ENCODE measurements around the gene TMEM18.

The TMEM18 gene

DNA sequence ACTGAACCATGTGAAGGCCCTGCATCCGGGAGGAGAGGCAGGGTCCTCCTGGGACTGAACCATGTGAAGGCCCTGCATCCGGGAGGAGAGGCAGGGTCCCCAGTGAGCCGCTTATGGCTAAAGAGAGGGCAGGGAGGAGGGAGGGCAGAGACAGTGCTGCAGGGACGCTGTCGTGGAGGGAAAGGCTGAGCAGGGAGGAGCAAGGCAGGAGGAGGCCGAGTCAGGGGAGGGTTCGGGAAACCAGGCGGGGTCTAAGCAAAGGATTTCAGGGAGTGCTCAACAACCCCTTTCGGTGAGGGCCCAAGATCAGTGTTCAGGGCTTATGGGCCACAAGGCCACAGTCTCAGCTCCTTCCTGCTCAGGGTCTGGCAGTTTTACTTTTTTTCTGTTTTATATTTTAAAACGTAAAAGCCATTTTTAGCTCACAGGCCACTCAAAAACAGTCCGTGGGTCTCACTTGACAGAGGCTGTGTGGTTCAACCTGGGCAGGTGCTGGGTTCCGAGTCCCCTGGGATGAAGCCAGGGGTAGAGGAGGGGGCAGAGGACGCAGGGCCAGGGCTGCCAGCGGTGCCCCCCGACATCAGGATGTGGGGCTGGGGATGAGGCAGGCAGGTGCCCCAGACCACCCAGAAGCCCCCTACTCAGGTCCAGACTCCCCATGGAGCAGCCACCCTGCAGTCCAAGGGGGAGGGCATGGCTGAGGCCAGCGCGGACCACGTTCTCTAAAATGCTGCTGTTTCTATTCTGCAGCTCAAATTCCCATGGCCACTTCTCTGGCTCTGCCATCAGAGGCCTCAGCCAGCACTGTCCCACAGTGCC lies 5.2 kb downstream of the TMEM18 start:
- Histone ChIP-seq H3K27ac (ENCODE audit: low read depth, low read length) (no peak overlapping the region), H3K4me1 (ENCODE audit: control insufficient read depth, insufficient read depth, low read length) (peaks cover 23% of the 10 kb centered on the region)

DNA sequence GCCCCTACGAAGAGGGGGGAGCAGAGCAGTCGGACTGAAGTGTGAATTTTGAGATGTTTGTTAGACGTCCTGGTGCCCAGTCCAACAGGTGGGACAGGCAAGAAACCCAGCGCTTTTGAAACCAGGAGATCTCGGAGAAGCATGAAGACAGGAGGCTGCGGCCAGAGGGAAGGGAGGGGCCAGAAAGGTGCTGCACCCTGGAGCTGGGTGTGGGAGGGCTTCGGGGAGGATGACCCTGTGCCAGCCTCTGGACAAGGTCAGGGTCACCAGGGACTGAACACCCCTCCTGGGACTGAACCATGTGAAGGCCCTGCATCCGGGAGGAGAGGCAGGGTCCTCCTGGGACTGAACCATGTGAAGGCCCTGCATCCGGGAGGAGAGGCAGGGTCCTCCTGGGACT lies 6.1 kb downstream of the TMEM18 start:
- no peak overlapping the region for H3K9ac ChIP-seq (ENCODE audit: low read length)
- no peaks in the 10 kb centered on the region for H3K27me3 ChIP-seq (ENCODE audit: control insufficient read depth, insufficient read depth, low read length)
- H3K4me1 ChIP-seq (ENCODE audit: control insufficient read depth, insufficient read depth, low read length) = peaks cover 23% of the 10 kb centered on the region
- H3K9me3 ChIP-seq (ENCODE audit: control insufficient read depth, insufficient read depth, low read depth, low read length) = peaks cover 7% of the 10 kb centered on the region
- H3K4me3 ChIP-seq (ENCODE audit: low read depth, low read length) = no peak overlapping the region
- no peak overlapping the region for H3K27ac ChIP-seq (ENCODE audit: low read depth, low read length)
- peaks cover 72% of the 10 kb centered on the region for H3K36me3 ChIP-seq (ENCODE audit: control insufficient read depth, insufficient read depth, low read length)

More for the DNA sequence above, 5.2 kb downstream of the TMEM18 start:
- no peak overlapping the region for H3K9ac ChIP-seq (ENCODE audit: low read length)
- no peak overlapping the region for H3K4me3 ChIP-seq (ENCODE audit: low read depth, low read length)
- H3K36me3 ChIP-seq (ENCODE audit: control insufficient read depth, insufficient read depth, low read length) = peaks cover 63% of the 10 kb centered on the region
- H3K27me3 ChIP-seq (ENCODE audit: control insufficient read depth, insufficient read depth, low read length) = no peaks in the 10 kb centered on the region
- H3K9me3 ChIP-seq (ENCODE audit: control insufficient read depth, insufficient read depth, low read depth, low read length) = no peaks in the 10 kb centered on the region

DNA sequence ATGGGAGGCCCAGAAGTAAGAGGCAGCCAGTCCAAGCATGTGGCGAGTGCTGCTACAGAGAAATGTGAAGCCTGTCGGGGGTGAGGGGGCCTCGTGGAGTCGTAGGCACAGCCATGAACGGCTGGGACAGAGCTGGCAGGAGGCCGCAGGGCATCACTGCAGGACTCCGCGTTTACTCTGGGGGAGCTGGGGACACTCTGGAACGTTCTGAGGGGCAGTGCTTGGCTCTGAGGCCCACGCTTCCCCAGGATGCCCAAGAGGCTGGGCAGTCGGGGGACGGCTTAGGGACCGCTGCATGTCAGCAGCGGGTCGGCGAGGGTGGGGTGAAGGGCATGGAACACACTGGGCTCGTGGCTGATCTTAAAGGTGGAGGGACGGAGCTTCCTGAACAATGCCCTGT lies 6.6 kb downstream of the TMEM18 start:
- H3K9ac ChIP-seq (ENCODE audit: low read length) = no peak overlapping the region
- no peak overlapping the region for H3K4me3 ChIP-seq (ENCODE audit: low read depth, low read length)
- H3K27ac ChIP-seq (ENCODE audit: low read depth, low read length) = no peak overlapping the region
- no peaks in the 10 kb centered on the region for H3K27me3 ChIP-seq (ENCODE audit: control insufficient read depth, insufficient read depth, low read length)
- H3K36me3 ChIP-seq (ENCODE audit: control insufficient read depth, insufficient read depth, low read length) = peaks cover 76% of the 10 kb centered on the region
- H3K4me1 ChIP-seq (ENCODE audit: control insufficient read depth, insufficient read depth, low read length) = peaks cover 19% of the 10 kb centered on the region
- peaks cover 11% of the 10 kb centered on the region for H3K9me3 ChIP-seq (ENCODE audit: control insufficient read depth, insufficient read depth, low read depth, low read length)

DNA sequence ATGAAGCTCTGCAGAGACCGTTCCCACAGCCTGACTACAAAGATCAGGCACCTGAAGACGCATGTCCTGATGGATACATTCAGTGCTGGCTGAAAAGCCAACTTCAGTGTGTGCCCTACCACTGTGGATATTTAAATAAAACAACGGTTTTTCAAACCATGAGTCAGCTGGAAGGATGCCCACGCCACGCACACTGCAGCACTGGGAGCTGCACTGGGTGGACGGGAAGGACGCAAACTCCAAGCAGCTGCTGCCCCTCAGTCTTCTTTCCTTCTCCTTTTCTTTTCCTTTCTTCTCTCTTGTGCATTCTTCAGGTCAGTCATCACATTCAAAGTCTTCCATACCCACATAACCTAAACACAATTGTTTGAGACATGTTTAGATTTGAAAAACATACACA lies 7.9 kb downstream of the TMEM18 start:
- Histone ChIP-seq H3K27ac (ENCODE audit: low read depth, low read length) (no peak overlapping the region), H3K27me3 (ENCODE audit: control insufficient read depth, insufficient read depth, low read length) (no peaks in the 10 kb centered on the region), H3K4me1 (ENCODE audit: control insufficient read depth, insufficient read depth, low read length) (peaks cover 9% of the 10 kb centered on the region; the same call in 1 of the 2 replicates), H3K9ac (ENCODE audit: low read length) (no peak overlapping the region), H3K9me3 (ENCODE audit: control insufficient read depth, insufficient read depth, low read depth, low read length) (peaks cover 19% of the 10 kb centered on the region), H3K4me3 (ENCODE audit: low read depth, low read length) (no peak overlapping the region), H3K36me3 (ENCODE audit: control insufficient read depth, insufficient read depth, low read length) (peaks cover 81% of the 10 kb centered on the region)

DNA sequence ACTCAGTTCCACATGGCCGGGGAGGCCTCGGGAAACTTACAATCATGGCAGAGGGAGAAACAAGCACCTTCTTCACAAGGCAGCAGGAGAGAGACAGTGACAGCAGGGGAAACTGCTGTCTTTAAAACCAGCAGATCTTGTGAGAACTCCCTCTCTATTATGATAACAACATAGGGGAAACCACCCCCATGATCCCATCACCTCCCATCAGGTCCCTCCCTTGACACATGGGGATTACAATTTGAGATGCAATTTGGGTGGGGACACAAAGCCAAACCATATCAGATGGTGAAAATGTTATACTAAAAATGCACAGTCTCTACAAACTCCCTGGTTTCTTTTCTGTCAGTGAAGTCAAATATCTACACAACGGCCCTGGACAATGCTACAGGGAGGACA lies 9.2 kb downstream of the TMEM18 start:
- Histone ChIP-seq H3K4me3 (ENCODE audit: low read depth, low read length) (no peak overlapping the region), H3K9ac (ENCODE audit: low read length) (no peak overlapping the region), H3K27me3 (ENCODE audit: control insufficient read depth, insufficient read depth, low read length) (no peaks in the 10 kb centered on the region), H3K4me1 (ENCODE audit: control insufficient read depth, insufficient read depth, low read length) (peaks cover under 1% of the 10 kb centered on the region; the same call in 1 of the 2 replicates), H3K27ac (ENCODE audit: low read depth, low read length) (no peak overlapping the region), H3K9me3 (ENCODE audit: control insufficient read depth, insufficient read depth, low read depth, low read length) (peaks cover 19% of the 10 kb centered on the region), H3K36me3 (ENCODE audit: control insufficient read depth, insufficient read depth, low read length) (peaks cover 81% of the 10 kb centered on the region)

DNA sequence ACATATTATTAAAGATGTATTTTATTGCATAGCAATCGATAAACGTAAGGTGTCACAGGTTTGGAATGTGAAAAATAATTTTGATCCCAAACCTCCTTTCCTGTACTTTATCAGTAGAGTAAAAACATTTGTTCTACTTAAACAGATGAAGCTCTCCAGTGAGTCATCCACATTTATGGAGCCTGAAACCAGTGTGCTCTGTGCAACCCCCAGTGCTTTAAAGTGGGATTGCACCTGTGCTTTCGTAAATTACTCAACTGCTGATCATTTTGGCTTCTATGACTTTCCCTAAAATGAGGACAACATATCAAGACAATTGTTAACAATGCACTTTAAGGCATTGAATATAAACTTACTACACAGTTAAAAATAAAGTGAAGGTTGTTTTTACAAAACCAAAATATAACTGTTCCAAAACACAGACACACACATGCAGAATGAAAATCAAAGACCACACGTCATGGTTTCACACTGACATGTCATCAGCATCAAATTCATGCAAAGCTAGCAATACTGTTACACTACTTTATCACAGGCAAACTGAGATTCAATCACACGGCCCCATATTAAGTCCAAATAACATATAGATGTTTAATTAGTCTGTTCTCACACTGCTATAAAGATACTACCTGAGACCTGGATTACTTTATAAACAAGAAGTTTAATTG lies 9.7 kb downstream of the TMEM18 start:
- Histone ChIP-seq H3K27ac (ENCODE audit: low read depth, low read length) (no peak overlapping the region), H3K9me3 (ENCODE audit: control insufficient read depth, insufficient read depth, low read depth, low read length) (peaks cover 19% of the 10 kb centered on the region), H3K4me3 (ENCODE audit: low read depth, low read length) (no peak overlapping the region), H3K9ac (ENCODE audit: low read length) (no peak overlapping the region), H3K4me1 (ENCODE audit: control insufficient read depth, insufficient read depth, low read length) (no peaks in the 10 kb centered on the region), H3K36me3 (ENCODE audit: control insufficient read depth, insufficient read depth, low read length) (peaks cover 75% of the 10 kb centered on the region), H3K27me3 (ENCODE audit: control insufficient read depth, insufficient read depth, low read length) (no peaks in the 10 kb centered on the region)

DNA sequence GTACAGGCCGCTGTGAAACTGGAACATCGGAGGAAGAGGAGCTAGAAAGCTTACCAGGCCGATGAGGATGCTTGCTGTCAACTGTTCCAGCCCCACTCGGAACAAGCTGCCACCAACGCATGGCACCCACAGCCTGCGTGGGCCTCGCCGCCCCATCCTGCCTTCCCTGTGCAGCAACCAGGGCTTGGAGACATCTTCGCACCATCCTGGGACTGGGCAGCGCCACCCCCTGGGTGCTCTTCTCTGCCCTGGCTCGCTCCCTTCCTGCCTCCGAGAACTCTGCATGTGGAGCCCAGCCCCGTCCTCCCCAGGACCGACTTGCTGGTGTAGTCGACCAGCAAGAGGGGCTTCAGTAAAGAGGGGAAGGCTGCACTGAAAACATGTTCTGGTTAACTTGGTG lies 10.8 kb downstream of the TMEM18 start:
- peaks cover 19% of the 10 kb centered on the region for H3K9me3 ChIP-seq (ENCODE audit: control insufficient read depth, insufficient read depth, low read depth, low read length)
- H3K36me3 ChIP-seq (ENCODE audit: control insufficient read depth, insufficient read depth, low read length) = peaks cover 68% of the 10 kb centered on the region
- H3K4me3 ChIP-seq (ENCODE audit: low read depth, low read length) = no peak overlapping the region
- H3K27ac ChIP-seq (ENCODE audit: low read depth, low read length) = no peak overlapping the region
- no peak overlapping the region for H3K9ac ChIP-seq (ENCODE audit: low read length)
- no peaks in the 10 kb centered on the region for H3K4me1 ChIP-seq (ENCODE audit: control insufficient read depth, insufficient read depth, low read length)
- H3K27me3 ChIP-seq (ENCODE audit: control insufficient read depth, insufficient read depth, low read length) = no peaks in the 10 kb centered on the region

DNA sequence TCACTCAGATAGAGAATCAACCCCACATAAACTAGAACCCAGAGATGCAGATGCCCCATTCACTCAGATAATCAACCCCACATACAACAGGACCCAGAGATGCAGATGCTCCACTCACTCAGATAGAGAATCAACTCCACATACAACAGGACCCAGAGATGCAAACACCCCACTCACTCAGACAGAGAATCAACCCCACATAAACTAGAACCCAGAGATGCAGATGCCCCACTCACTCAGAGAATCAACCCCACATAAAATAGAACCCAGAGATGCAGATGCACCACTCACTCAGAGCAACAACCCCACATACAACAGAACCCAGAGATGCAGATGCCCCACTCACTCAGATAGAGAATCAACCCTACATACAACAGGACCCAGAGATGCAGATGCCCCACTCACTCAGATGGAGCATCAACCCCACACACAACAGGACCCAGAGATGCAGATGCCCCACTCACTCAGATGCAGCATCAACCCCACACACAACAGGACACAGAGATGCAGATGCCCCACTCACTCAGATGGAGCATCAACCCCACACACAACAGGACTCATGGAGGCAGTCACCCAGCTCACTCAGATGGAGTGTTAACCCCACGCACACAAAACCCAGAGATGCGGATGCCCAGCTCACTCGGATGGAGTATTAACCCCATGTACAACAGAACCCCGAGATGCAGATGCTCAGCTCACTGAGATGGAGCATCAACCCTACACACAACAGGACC lies 11.7 kb downstream of the TMEM18 start:
- peaks cover 19% of the 10 kb centered on the region for H3K9me3 ChIP-seq (ENCODE audit: control insufficient read depth, insufficient read depth, low read depth, low read length)
- H3K4me1 ChIP-seq (ENCODE audit: control insufficient read depth, insufficient read depth, low read length) = no peaks in the 10 kb centered on the region
- no peak overlapping the region for H3K4me3 ChIP-seq (ENCODE audit: low read depth, low read length)
- no peak overlapping the region for H3K9ac ChIP-seq (ENCODE audit: low read length)
- H3K36me3 ChIP-seq (ENCODE audit: control insufficient read depth, insufficient read depth, low read length) = peaks cover 62% of the 10 kb centered on the region
- H3K27ac ChIP-seq (ENCODE audit: low read depth, low read length) = no peak overlapping the region
- peaks cover 4% of the 10 kb centered on the region; the same call in 1 of the 2 replicates for H3K27me3 ChIP-seq (ENCODE audit: control insufficient read depth, insufficient read depth, low read length)

DNA sequence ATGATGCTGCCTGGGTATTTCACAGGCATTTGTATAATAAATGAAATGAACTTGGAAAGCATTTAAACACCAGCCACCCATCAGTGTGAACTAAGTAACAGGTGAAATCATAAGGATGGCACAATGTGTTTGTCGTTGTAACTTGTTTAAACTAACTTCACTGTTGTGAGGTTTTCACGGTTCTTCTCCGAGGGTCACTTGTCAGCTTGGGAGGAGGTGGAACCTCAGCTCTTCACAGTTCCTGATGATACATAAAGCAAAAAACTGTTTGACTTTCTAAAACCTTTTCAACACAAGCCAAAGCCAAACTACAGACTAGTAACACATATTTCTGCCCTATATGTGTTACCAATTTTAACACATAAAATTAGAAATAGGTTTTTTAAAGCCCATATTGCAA lies 13.1 kb downstream of the TMEM18 start:
- Histone ChIP-seq H3K36me3 (ENCODE audit: control insufficient read depth, insufficient read depth, low read length) (peaks cover 48% of the 10 kb centered on the region), H3K4me3 (ENCODE audit: low read depth, low read length) (no peak overlapping the region), H3K4me1 (ENCODE audit: control insufficient read depth, insufficient read depth, low read length) (no peaks in the 10 kb centered on the region), H3K9ac (ENCODE audit: low read length) (no peak overlapping the region), H3K9me3 (ENCODE audit: control insufficient read depth, insufficient read depth, low read depth, low read length) (peaks cover 19% of the 10 kb centered on the region), H3K27ac (ENCODE audit: low read depth, low read length) (no peak overlapping the region), H3K27me3 (ENCODE audit: control insufficient read depth, insufficient read depth, low read length) (peaks cover 6% of the 10 kb centered on the region; the same call in 1 of the 2 replicates)

DNA sequence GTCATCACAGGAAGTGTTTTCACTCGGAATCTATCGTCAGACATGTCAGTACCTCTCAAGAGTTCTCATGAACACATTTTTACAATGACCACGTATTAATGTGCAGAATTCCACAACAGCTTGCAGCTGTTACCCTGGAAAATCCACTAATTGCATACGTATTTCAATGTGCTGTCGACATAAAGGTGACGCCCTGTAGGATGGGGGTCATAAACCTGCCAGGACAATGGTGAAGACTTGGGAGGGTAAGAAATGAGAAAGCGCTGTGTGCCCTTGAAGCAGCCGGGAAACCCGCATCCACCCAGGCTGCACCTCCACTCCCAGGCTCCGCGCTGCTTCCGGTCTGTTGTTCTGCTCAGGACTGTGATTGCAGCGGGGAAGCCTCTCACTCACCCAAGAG lies 14.0 kb downstream of the TMEM18 start:
- H3K27ac ChIP-seq (ENCODE audit: low read depth, low read length) = no peak overlapping the region
- H3K9ac ChIP-seq (ENCODE audit: low read length) = no peak overlapping the region
- H3K4me3 ChIP-seq (ENCODE audit: low read depth, low read length) = no peak overlapping the region
- H3K27me3 ChIP-seq (ENCODE audit: control insufficient read depth, insufficient read depth, low read length) = peaks cover 6% of the 10 kb centered on the region; the same call in 1 of the 2 replicates
- H3K9me3 ChIP-seq (ENCODE audit: control insufficient read depth, insufficient read depth, low read depth, low read length) = peaks cover 19% of the 10 kb centered on the region
- peaks cover 40% of the 10 kb centered on the region for H3K36me3 ChIP-seq (ENCODE audit: control insufficient read depth, insufficient read depth, low read length)
- no peaks in the 10 kb centered on the region for H3K4me1 ChIP-seq (ENCODE audit: control insufficient read depth, insufficient read depth, low read length)

DNA sequence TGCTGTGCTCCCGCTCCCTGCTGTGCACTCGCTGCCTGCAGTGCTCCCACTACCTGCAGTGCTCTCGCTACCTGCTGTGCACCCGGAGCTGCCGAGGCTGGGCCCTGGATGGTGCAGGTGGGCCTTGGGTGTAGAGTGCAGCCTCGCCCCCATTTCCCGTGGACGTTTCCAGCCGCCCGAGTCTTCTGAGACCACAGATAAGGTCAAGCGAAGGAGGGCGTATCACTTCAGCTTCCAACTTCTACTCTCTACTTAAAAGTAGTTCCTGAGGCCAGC lies 15.9 kb downstream of the TMEM18 start:
- Histone ChIP-seq H3K27me3 (ENCODE audit: control insufficient read depth, insufficient read depth, low read length) (peaks cover 6% of the 10 kb centered on the region; the same call in 1 of the 2 replicates), H3K9ac (ENCODE audit: low read length) (no peak overlapping the region), H3K27ac (ENCODE audit: low read depth, low read length) (no peak overlapping the region), H3K36me3 (ENCODE audit: control insufficient read depth, insufficient read depth, low read length) (peaks cover 20% of the 10 kb centered on the region), H3K4me1 (ENCODE audit: control insufficient read depth, insufficient read depth, low read length) (no peaks in the 10 kb centered on the region), H3K9me3 (ENCODE audit: control insufficient read depth, insufficient read depth, low read depth, low read length) (peaks cover 15% of the 10 kb centered on the region), H3K4me3 (ENCODE audit: low read depth, low read length) (no peak overlapping the region)
